Measurements from ENCODE around the gene TIE1.

TIE1 gene

GRCh38 chr1:43311521-43311920, 10.7 kb downstream of the TIE1 start:
- H3K4me3 ChIP-seq (ENCODE audit: low read depth, low read length) = no peak overlapping the region

- no peak overlapping the region for H3K4me3 ChIP-seq (ENCODE audit: low read depth, low read length)
Measured at GRCh38 chr1:43312212-43312623, 11.4 kb downstream of the TIE1 start.

GRCh38 chr1:43312663-43313515, 12.1 kb downstream of the TIE1 start:
- no peak overlapping the region for H3K4me3 ChIP-seq (ENCODE audit: low read depth, low read length)

GRCh38 chr1:43313771-43314170, 13.0 kb downstream of the TIE1 start:
- H3K4me3 ChIP-seq (ENCODE audit: low read depth, low read length) = no peak overlapping the region

GRCh38 chr1:43314233-43314632, 13.5 kb downstream of the TIE1 start:
- no peak overlapping the region for H3K4me3 ChIP-seq (ENCODE audit: low read depth, low read length)

GRCh38 chr1:43315481-43315880, 14.7 kb downstream of the TIE1 start:
- H3K4me3 ChIP-seq (ENCODE audit: low read depth, low read length) = no peak overlapping the region

- no peak overlapping the region for H3K4me3 ChIP-seq (ENCODE audit: low read depth, low read length)
Measured at GRCh38 chr1:43315963-43316737, 15.4 kb downstream of the TIE1 start.

- no peak overlapping the region for H3K4me3 ChIP-seq (ENCODE audit: low read depth, low read length)
Measured at GRCh38 chr1:43316738-43317520, 16.1 kb downstream of the TIE1 start.

GRCh38 chr1:43317817-43318471, 17.2 kb downstream of the TIE1 start:
- H3K4me3 ChIP-seq (ENCODE audit: low read depth, low read length) = no peak overlapping the region

- H3K4me3 ChIP-seq (ENCODE audit: low read depth, low read length) = no peak overlapping the region
Measured at GRCh38 chr1:43318831-43319230, 18.0 kb downstream of the TIE1 start.

GRCh38 chr1:43319288-43319687, 18.5 kb downstream of the TIE1 start:
- no peak overlapping the region for H3K4me3 ChIP-seq (ENCODE audit: low read depth, low read length)

- no peak overlapping the region for H3K4me3 ChIP-seq (ENCODE audit: low read depth, low read length)
Measured at GRCh38 chr1:43319766-43320165, 19.0 kb downstream of the TIE1 start.

GRCh38 chr1:43321331-43321891, 20.6 kb downstream of the TIE1 start:
- no peak overlapping the region for H3K4me3 ChIP-seq (ENCODE audit: low read depth, low read length)

- no peak overlapping the region for H3K4me3 ChIP-seq (ENCODE audit: low read depth, low read length)
Measured at GRCh38 chr1:43322506-43322905, 21.7 kb downstream of the TIE1 start.

GRCh38 chr1:43324810-43325209, 24.0 kb downstream of the TIE1 start:
- no peak overlapping the region for H3K4me3 ChIP-seq (ENCODE audit: low read depth, low read length)

- H3K4me3 ChIP-seq (ENCODE audit: low read depth, low read length) = no peak overlapping the region
Measured at GRCh38 chr1:43325381-43325780, 24.6 kb downstream of the TIE1 start.

GRCh38 chr1:43327549-43328292, 26.9 kb downstream of the TIE1 start:
- H3K4me3 ChIP-seq (ENCODE audit: low read depth, low read length) = no peak overlapping the region

- no peak overlapping the region for H3K4me3 ChIP-seq (ENCODE audit: low read depth, low read length)
Measured at GRCh38 chr1:43329995-43330751, 29.4 kb downstream of the TIE1 start.

- H3K4me3 ChIP-seq (ENCODE audit: low read depth, low read length) = no peak overlapping the region
Measured at GRCh38 chr1:43331688-43332087, 30.9 kb downstream of the TIE1 start.
